ENCODE results near the gene GFER. TPM values are rescaled to one million over a fixed set of nuclear protein-coding genes. Genes with fewer than 3 reads are reported as not detected.

The GFER gene
- total and polyA plus RNA-seq, 10 of the 15 experiments (the other 5 are each of a cell fraction or from before 2014, with no cell fraction given), result 2.4 to 57.7 (median 31.3) TPM

DNA sequence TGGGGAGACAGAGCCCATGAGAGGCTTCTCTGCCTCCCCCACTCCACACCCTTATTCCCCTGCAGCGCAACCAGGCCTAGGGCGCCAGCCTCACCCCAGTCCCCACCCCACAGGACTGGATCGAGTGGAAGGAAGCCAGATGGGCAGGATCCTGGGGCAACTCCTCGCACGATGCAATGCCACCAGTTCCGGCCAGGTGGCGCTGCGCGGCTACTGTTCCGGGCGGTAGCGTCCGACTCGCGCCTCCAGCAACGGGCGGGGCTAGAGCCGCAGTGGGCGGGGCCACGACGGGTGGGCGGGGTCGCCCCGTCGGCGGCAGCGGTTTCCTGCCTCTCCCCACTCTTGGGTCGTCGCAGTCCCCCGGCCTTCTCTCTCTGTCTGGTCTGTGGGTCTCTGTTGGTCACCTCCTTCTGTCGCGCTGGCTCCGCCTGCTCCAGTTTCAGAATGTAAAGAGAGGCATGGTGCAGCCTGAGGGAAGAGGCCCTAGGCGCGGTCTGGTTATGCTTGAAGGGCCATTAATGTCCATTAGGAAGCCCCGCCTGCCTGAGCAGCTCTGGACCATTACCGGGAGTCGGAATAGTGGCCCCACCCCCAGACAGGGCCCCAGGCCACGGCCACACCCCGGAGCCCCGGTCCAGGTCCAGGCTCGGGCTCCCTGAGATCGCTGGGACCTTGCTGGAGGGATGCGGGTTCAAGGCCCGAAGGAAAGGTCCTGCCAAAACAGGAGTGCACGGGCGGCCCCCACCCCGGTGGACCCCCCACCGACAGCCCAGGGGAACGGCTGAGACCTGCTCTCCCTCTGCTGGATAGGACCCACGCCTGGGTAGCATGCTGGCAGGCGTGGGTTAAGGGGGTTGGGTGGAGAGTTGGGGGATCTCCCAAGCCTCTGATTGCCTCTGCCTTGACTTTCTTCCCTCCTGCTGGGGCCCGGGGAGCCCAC, 39.4 kb downstream of the GFER start (continued):
- TF ChIP-seq POLR2A (IDR thresholded peaks at IDR 0.05; ENCODE audit: low read depth, low read length), result peak; percentile 29; the same call in 1 of the 2 replicates
- TF ChIP-seq, protein P1, sequence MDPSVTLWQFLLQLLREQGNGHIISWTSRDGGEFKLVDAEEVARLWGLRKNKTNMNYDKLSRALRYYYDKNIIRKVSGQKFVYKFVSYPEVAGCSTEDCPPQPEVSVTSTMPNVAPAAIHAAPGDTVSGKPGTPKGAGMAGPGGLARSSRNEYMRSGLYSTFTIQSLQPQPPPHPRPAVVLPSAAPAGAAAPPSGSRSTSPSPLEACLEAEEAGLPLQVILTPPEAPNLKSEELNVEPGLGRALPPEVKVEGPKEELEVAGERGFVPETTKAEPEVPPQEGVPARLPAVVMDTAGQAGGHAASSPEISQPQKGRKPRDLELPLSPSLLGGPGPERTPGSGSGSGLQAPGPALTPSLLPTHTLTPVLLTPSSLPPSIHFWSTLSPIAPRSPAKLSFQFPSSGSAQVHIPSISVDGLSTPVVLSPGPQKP (IDR thresholded peaks at IDR 0.05; ENCODE audit: low read depth, low read length), result peak; percentile 77
- 0 out of 2 replicates have a peak, but pooled peaks have one; percentile 22 for TF ChIP-seq TCF3 (IDR thresholded peaks at IDR 0.05; ENCODE audit: borderline replicate concordance, insufficient read depth, low read depth, low read length)
- TF ChIP-seq STAT1 (conservative IDR thresholded peaks at IDR 0.05), result no peak
- TF ChIP-seq JUND (IDR thresholded peaks at IDR 0.05; ENCODE audit: low read depth, low read length), result 0 out of 2 replicates have a peak, but pooled peaks have one; percentile 31
- TF ChIP-seq, protein P2, sequence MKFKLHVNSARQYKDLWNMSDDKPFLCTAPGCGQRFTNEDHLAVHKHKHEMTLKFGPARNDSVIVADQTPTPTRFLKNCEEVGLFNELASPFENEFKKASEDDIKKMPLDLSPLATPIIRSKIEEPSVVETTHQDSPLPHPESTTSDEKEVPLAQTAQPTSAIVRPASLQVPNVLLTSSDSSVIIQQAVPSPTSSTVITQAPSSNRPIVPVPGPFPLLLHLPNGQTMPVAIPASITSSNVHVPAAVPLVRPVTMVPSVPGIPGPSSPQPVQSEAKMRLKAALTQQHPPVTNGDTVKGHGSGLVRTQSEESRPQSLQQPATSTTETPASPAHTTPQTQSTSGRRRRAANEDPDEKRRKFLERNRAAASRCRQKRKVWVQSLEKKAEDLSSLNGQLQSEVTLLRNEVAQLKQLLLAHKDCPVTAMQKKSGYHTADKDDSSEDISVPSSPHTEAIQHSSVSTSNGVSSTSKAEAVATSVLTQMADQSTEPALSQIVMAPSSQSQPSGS (IDR thresholded peaks at IDR 0.05; ENCODE audit: low read length), result no peak
- TF ChIP-seq NRF1 (conservative IDR thresholded peaks at IDR 0.05; ENCODE audit: low read depth, low read length), result no peak
- no peak for TF ChIP-seq TARDBP (IDR thresholded peaks at IDR 0.05; ENCODE audit: borderline replicate concordance)
- TF ChIP-seq SP1 (IDR thresholded peaks at IDR 0.05; ENCODE audit: low read depth, low read length), result peak; percentile 71
- TF ChIP-seq GABPA (IDR thresholded peaks at IDR 0.05; ENCODE audit: low read depth), result no peak
- TF ChIP-seq SIX5 (IDR thresholded peaks at IDR 0.05; ENCODE audit: low read depth, low read length, severe bottlenecking), result no peak
- no peak for TF ChIP-seq BRCA1 (IDR thresholded peaks at IDR 0.05; ENCODE audit: low read depth, low read length)
- no peak for TF ChIP-seq CHD2 (IDR thresholded peaks at IDR 0.05; ENCODE audit: borderline replicate concordance, low read depth, low read length)
- TF ChIP-seq POU2F2 (IDR thresholded peaks at IDR 0.05; ENCODE audit: borderline replicate concordance, low read depth, low read length), result 0 out of 3 replicates have a peak, but pooled peaks have one; percentile 19
- no peak for TF ChIP-seq TCF12 (IDR thresholded peaks at IDR 0.05; ENCODE audit: low read depth, low read length)
- peak; percentile 47 to 58; a peak in 2 of 4 replicates for TF ChIP-seq BHLHE40 (IDR thresholded peaks at IDR 0.05; ENCODE audit: borderline replicate concordance in 1 of 2, low read depth in 2 of 2, low read length in 1 of 2)
- no peak for TF ChIP-seq SREBF1 (IDR thresholded peaks at IDR 0.05; ENCODE audit: low read length)
- no peak for TF ChIP-seq TAF1 (IDR thresholded peaks at IDR 0.05; ENCODE audit: borderline replicate concordance, low read depth, low read length)
- no peak for TF ChIP-seq ZBED1 (IDR thresholded peaks at IDR 0.05; ENCODE audit: borderline replicate concordance)
- TF ChIP-seq, protein P3, sequence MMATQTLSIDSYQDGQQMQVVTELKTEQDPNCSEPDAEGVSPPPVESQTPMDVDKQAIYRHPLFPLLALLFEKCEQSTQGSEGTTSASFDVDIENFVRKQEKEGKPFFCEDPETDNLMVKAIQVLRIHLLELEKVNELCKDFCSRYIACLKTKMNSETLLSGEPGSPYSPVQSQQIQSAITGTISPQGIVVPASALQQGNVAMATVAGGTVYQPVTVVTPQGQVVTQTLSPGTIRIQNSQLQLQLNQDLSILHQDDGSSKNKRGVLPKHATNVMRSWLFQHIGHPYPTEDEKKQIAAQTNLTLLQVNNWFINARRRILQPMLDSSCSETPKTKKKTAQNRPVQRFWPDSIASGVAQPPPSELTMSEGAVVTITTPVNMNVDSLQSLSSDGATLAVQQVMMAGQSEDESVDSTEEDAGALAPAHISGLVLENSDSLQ (IDR thresholded peaks at IDR 0.05), result no peak
- TF ChIP-seq MYC (IDR thresholded peaks at IDR 0.05; ENCODE audit: insufficient read depth, insufficient read length, insufficient replicate concordance, low read length, severe bottlenecking), result no peak
- TF ChIP-seq ZNF274 (IDR thresholded peaks at IDR 0.05; ENCODE audit: insufficient read depth, insufficient read length), result no peak
- TF ChIP-seq, protein P4, sequence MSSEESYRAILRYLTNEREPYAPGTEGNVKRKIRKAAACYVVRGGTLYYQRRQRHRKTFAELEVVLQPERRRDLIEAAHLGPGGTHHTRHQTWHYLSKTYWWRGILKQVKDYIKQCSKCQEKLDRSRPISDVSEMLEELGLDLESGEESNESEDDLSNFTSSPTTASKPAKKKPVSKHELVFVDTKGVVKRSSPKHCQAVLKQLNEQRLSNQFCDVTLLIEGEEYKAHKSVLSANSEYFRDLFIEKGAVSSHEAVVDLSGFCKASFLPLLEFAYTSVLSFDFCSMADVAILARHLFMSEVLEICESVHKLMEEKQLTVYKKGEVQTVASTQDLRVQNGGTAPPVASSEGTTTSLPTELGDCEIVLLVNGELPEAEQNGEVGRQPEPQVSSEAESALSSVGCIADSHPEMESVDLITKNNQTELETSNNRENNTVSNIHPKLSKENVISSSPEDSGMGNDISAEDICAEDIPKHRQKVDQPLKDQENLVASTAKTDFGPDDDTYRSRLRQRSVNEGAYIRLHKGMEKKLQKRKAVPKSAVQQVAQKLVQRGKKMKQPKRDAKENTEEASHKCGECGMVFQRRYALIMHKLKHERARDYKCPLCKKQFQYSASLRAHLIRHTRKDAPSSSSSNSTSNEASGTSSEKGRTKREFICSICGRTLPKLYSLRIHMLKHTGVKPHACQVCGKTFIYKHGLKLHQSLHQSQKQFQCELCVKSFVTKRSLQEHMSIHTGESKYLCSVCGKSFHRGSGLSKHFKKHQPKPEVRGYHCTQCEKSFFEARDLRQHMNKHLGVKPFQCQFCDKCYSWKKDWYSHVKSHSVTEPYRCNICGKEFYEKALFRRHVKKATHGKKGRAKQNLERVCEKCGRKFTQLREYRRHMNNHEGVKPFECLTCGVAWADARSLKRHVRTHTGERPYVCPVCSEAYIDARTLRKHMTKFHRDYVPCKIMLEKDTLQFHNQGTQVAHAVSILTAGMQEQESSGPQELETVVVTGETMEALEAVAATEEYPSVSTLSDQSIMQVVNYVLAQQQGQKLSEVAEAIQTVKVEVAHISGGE (CRISPR knock-in tag; IDR thresholded peaks at IDR 0.05), result no peak
